PC-9 (cell line): ENCODE data around the gene C1QC.

Source experiments
- CTCF ChIP-seq: fragments of 200-600 bp; sonication (generic); conservative IDR thresholded peaks from 2 replicates; pipeline ENCODE4 v1.6.1; 2017; ENCODE audit warnings: mixed run types, antibody characterized with exemption, mild to moderate bottlenecking, moderate library complexity
- EZH2 ChIP-seq: fragments of 200-600 bp; sonication (generic); IDR thresholded peaks from 2 replicates; pipeline ENCODE4 v1.8.0; 2017; ENCODE audit warnings: antibody characterized with exemption, low read depth

GRCh38 chr1:22651941-22652856 is 8.8 kb downstream of the C1QC start:
- TF ChIP-seq CTCF (no peak), EZH2 (no peak)
